Activated naive CD8-positive, alpha-beta T cell treated with anti-CD3 and anti-CD28 coated beads, Interleukin-2, amount 50 U/mL, for 24 hours (primary cell): ENCODE data around the gene EMP3.

Experiments
- ATAC-seq: fragments of 150-1000 bp; cut with Tn5 transposase; one replicate; pipeline ENCODE4 v1.10.0; 2021
- DNase-seq: peaks from one replicate; pipeline ENCODE4 v3.0.0; 2021
- H3K27ac Mint-ChIP-seq: one replicate; pipeline ENCODE4 v1.8.0; 2021; ENCODE audit warnings: mild to moderate bottlenecking, mixed read lengths
- H3K27me3 Mint-ChIP-seq: one replicate; pipeline ENCODE4 v1.8.0; 2021; ENCODE audit warnings: mixed read lengths
- H3K36me3 Mint-ChIP-seq: one replicate; pipeline ENCODE4 v1.8.0; 2021; ENCODE audit warnings: low read depth, mixed read lengths
- H3K4me1 Mint-ChIP-seq: one replicate; pipeline ENCODE4 v1.8.0; 2021; ENCODE audit warnings: mixed read lengths
- H3K4me3 Mint-ChIP-seq: one replicate; pipeline ENCODE4 v1.8.0; 2021; ENCODE audit warnings: mild to moderate bottlenecking, moderate library complexity, mixed read lengths
- H3K9me3 Mint-ChIP-seq: one replicate; pipeline ENCODE4 v1.8.0; 2021; ENCODE audit warnings: mixed read lengths

The EMP3 gene

GRCh38 chr19:48330012-48330681 lies 4.8 kb downstream of the EMP3 start:
- Mint-ChIP-seq H3K4me1 (peaks cover 77% of the 10 kb centered on the region), H3K27me3 (no peaks in the 10 kb centered on the region), H3K27ac (peak overlapping the region; percentile 84), H3K9me3 (no peaks in the 10 kb centered on the region), H3K36me3 (peaks cover 50% of the 10 kb centered on the region), H3K4me3 (peak overlapping the region; percentile 73)
- DNase-seq (peak; percentile 81), ATAC-seq (peak; percentile 47)

- Mint-ChIP-seq H3K36me3 (peaks cover 38% of the 10 kb centered on the region), H3K27ac (peak overlapping the region; percentile 97), H3K4me3 (peak overlapping the region; percentile 89), H3K4me1 (peaks cover 60% of the 10 kb centered on the region), H3K27me3 (no peaks in the 10 kb centered on the region), H3K9me3 (no peaks in the 10 kb centered on the region)
- ATAC-seq (no peak), DNase-seq (no peak)
Observed at GRCh38 chr19:48332351-48332661, 7.0 kb downstream of the EMP3 start.

- ATAC-seq (peak; percentile 60), DNase-seq (peak; percentile 88)
- H3K4me3 Mint-ChIP-seq = peak overlapping the region; percentile 89
- H3K9me3 Mint-ChIP-seq = no peaks in the 10 kb centered on the region
- H3K27me3 Mint-ChIP-seq = no peaks in the 10 kb centered on the region
- peak overlapping the region; percentile 97 for H3K27ac Mint-ChIP-seq
- H3K36me3 Mint-ChIP-seq = peaks cover 32% of the 10 kb centered on the region
- H3K4me1 Mint-ChIP-seq = peaks cover 54% of the 10 kb centered on the region
Observed at GRCh38 chr19:48332662-48333466, 7.5 kb downstream of the EMP3 start.

- ATAC-seq = peak; percentile 81
- peak; percentile 93 for DNase-seq
- no peaks in the 10 kb centered on the region for H3K9me3 Mint-ChIP-seq
- peak overlapping the region; percentile 97 for H3K27ac Mint-ChIP-seq
- no peaks in the 10 kb centered on the region for H3K27me3 Mint-ChIP-seq
- H3K4me1 Mint-ChIP-seq = peaks cover 49% of the 10 kb centered on the region
- peak overlapping the region; percentile 89 for H3K4me3 Mint-ChIP-seq
- H3K36me3 Mint-ChIP-seq = peaks cover 24% of the 10 kb centered on the region
Observed at GRCh38 chr19:48333467-48334384, 8.4 kb downstream of the EMP3 start.

GRCh38 chr19:48338253-48338755 lies 13.0 kb downstream of the EMP3 start:
- no peak for DNase-seq
- no peak overlapping the region for H3K4me3 Mint-ChIP-seq
- ATAC-seq = no peak
- H3K36me3 Mint-ChIP-seq = no peaks in the 10 kb centered on the region
- no peaks in the 10 kb centered on the region for H3K9me3 Mint-ChIP-seq
- H3K27me3 Mint-ChIP-seq = no peaks in the 10 kb centered on the region
- peaks cover 11% of the 10 kb centered on the region for H3K4me1 Mint-ChIP-seq
- H3K27ac Mint-ChIP-seq = no peak overlapping the region

- no peak overlapping the region for H3K27ac Mint-ChIP-seq
Observed at GRCh38 chr19:48338802-48339503, 13.6 kb downstream of the EMP3 start.

GRCh38 chr19:48340995-48341394 lies 15.6 kb downstream of the EMP3 start:
- Mint-ChIP-seq H3K27me3 (no peaks in the 10 kb centered on the region), H3K27ac (no peak overlapping the region), H3K4me3 (no peak overlapping the region), H3K9me3 (no peaks in the 10 kb centered on the region), H3K4me1 (no peaks in the 10 kb centered on the region), H3K36me3 (no peaks in the 10 kb centered on the region)
- DNase-seq (no peak), ATAC-seq (no peak)

More at GRCh38 chr19:48338802-48339503, 13.6 kb downstream of the EMP3 start:
- Mint-ChIP-seq H3K4me1 (peaks cover 6% of the 10 kb centered on the region), H3K27me3 (no peaks in the 10 kb centered on the region), H3K9me3 (no peaks in the 10 kb centered on the region), H3K36me3 (no peaks in the 10 kb centered on the region), H3K4me3 (no peak overlapping the region)
- ATAC-seq = no peak
- DNase-seq = no peak

GRCh38 chr19:48341515-48342413 lies 16.4 kb downstream of the EMP3 start:
- H3K9me3 Mint-ChIP-seq = no peaks in the 10 kb centered on the region
- H3K4me3 Mint-ChIP-seq = no peak overlapping the region
- DNase-seq (no peak), ATAC-seq (no peak)
- H3K27ac Mint-ChIP-seq = no peak overlapping the region
- H3K27me3 Mint-ChIP-seq = no peaks in the 10 kb centered on the region
- H3K36me3 Mint-ChIP-seq = no peaks in the 10 kb centered on the region
- H3K4me1 Mint-ChIP-seq = no peaks in the 10 kb centered on the region

- H3K4me1 Mint-ChIP-seq = no peaks in the 10 kb centered on the region
- H3K27me3 Mint-ChIP-seq = no peaks in the 10 kb centered on the region
- DNase-seq = no peak
- H3K36me3 Mint-ChIP-seq = no peaks in the 10 kb centered on the region
- ATAC-seq = no peak
- no peaks in the 10 kb centered on the region for H3K9me3 Mint-ChIP-seq
- no peak overlapping the region for H3K4me3 Mint-ChIP-seq
- no peak overlapping the region for H3K27ac Mint-ChIP-seq
Observed at GRCh38 chr19:48342414-48342738, 17.0 kb downstream of the EMP3 start.

GRCh38 chr19:48342841-48343540 lies 17.6 kb downstream of the EMP3 start:
- H3K9me3 Mint-ChIP-seq = no peaks in the 10 kb centered on the region
- H3K36me3 Mint-ChIP-seq = no peaks in the 10 kb centered on the region
- no peak for ATAC-seq
- no peaks in the 10 kb centered on the region for H3K27me3 Mint-ChIP-seq
- H3K27ac Mint-ChIP-seq = no peak overlapping the region
- no peak overlapping the region for H3K4me3 Mint-ChIP-seq
- H3K4me1 Mint-ChIP-seq = no peaks in the 10 kb centered on the region
- no peak for DNase-seq

- H3K27ac Mint-ChIP-seq = no peak overlapping the region
- DNase-seq (no peak), ATAC-seq (no peak)
- H3K9me3 Mint-ChIP-seq = no peaks in the 10 kb centered on the region
- H3K4me1 Mint-ChIP-seq = no peaks in the 10 kb centered on the region
- no peak overlapping the region for H3K4me3 Mint-ChIP-seq
- no peaks in the 10 kb centered on the region for H3K36me3 Mint-ChIP-seq
- H3K27me3 Mint-ChIP-seq = no peaks in the 10 kb centered on the region
Observed at GRCh38 chr19:48344892-48345291, 19.5 kb downstream of the EMP3 start.

GRCh38 chr19:48346191-48346590 lies 20.8 kb downstream of the EMP3 start:
- ATAC-seq (no peak), DNase-seq (no peak)
- H3K27ac Mint-ChIP-seq = no peak overlapping the region
- H3K4me1 Mint-ChIP-seq = no peaks in the 10 kb centered on the region
- H3K27me3 Mint-ChIP-seq = no peaks in the 10 kb centered on the region
- no peaks in the 10 kb centered on the region for H3K9me3 Mint-ChIP-seq
- H3K4me3 Mint-ChIP-seq = no peak overlapping the region
- no peaks in the 10 kb centered on the region for H3K36me3 Mint-ChIP-seq

GRCh38 chr19:48348045-48348444 lies 22.7 kb downstream of the EMP3 start:
- Mint-ChIP-seq H3K4me3 (no peak overlapping the region), H3K27ac (no peak overlapping the region), H3K27me3 (no peaks in the 10 kb centered on the region), H3K36me3 (no peaks in the 10 kb centered on the region), H3K9me3 (no peaks in the 10 kb centered on the region), H3K4me1 (no peaks in the 10 kb centered on the region)
- DNase-seq (no peak), ATAC-seq (no peak)
